OCI-LY3 (cell line): ENCODE data around the gene MMP14.

Experiments
- CTCF ChIP-seq: fragments of 200-600, 300-600 bp; sonication (generic); IDR thresholded peaks from 2 replicates; pipeline ENCODE4 v1.5.1; 2014; ENCODE audit warnings: antibody characterized with exemption, low read length, low read depth
- EZH2phosphoT487 ChIP-seq: fragments of 200-600 bp; shearing (Covaris generic); IDR thresholded peaks from 2 replicates; pipeline ENCODE4 v1.6.1; 2018; ENCODE audit warnings: antibody characterized with exemption, mixed run types, low read depth

DNA sequence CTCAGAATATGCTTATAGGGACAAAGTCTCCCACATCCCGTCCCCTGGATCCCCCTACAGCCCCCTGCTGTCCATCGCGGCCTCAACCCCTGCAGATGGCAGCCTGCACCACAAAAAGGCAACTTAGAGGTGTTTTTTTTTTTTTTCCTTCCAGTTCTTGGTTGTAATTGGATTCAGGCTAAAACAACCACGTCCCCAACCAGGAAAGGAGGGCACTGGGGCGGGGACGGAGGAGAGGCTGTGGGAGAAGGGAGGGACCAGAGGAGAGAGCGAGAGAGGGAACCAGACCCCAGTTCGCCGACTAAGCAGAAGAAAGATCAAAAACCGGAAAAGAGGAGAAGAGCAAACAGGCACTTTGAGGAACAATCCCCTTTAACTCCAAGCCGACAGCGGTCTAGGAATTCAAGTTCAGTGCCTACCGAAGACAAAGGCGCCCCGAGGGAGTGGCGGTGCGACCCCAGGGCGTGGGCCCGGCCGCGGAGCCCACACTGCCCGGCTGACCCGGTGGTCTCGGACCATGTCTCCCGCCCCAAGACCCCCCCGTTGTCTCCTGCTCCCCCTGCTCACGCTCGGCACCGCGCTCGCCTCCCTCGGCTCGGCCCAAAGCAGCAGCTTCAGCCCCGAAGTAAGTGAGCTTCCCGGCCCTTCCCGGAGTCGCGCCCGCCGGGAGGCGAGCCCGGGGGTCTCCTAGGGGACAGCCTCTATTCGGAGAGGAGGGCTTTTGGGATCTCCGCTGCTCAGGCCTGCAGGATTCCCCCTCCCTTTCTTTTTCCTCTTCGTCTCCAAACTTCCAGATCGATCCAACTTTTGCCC lies at the start of gene MMP14:
- TF ChIP-seq CTCF (no peak), EZH2phosphoT487 (no peak)
